ENCODE measurements around the gene GPX1.
"Not testable (repeated sequence)": the region's sequence is repeated elsewhere in the genome, so short reads cannot be mapped to it uniquely, and the experiment has no call there.

The GPX1 gene

GRCh38 chr3:49357443-49358216 lies 523 bp downstream of the GPX1 start:
- peak; percentile 91 for DNase-seq (ENCODE audit: low read depth)

DNA sequence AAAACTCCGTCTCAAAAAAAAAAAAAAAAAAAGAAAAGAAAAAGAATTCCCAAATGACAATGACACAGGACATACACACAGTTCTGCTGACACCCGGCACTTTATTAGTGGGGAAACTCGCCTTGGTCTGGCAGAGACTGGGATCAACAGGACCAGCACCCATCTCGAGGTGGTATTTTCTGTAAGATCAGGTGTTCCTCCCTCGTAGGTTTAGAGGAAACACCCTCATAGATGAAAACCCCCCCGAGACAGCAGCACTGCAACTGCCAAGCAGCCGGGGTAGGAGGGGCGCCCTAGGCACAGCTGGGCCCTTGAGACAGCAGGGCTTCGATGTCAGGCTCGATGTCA lies 1.1 kb downstream of the GPX1 start:
- DNase-seq (ENCODE audit: low read depth), result not testable (repeated sequence)

DNA sequence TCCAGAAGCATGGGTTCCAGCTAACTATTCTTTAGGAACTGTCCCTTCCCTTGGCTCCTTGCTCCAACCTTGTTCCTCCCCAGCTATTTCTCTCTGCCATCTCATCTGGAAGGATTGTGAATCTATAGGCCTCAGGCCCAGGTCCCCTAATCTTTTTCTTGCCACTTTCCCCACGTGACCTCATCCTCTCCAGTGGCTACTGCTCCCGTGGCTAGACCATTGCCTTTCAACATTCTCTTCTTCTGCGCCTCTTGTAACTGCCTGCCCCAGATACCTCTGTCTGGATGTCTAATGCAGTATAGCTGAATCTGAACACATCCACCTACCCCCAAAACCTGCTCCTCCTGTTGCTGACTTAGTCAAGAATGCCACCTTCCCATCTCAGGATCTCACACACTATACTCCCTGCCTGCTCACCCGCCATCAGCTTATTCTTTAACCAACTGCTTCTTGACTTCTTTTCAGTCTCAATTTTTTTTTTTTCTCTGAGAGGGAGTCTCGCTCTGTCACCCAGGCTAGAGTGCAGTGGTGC lies 5.2 kb downstream of the GPX1 start:
- no peak for DNase-seq (ENCODE audit: low read depth)

DNA sequence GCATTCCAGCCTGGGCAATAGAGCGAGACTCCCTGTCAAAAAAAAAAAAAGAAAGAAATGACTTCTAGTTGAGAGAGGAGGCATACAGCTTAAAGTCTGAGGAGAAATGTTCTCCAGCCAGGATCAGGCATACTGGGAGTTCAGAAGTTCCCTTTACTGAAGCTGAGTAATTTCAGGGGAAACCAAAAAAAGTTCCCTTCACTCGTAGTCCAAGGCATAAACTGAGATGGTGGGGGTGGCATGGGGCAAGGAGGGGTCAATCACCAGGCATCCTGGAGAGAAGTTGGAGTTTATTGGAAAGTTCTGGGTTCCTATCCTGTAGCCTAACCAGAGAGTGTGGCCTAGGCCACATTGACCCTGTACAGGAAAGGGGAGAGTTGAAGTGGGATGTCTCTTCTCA lies 5.9 kb downstream of the GPX1 start:
- no peak for DNase-seq (ENCODE audit: low read depth)

GRCh38 chr3:49351521-49352011 lies 6.6 kb downstream of the GPX1 start:
- DNase-seq (ENCODE audit: low read depth), result peak; percentile 96

- DNase-seq (ENCODE audit: low read depth), result no peak
These were observed 8.6 kb downstream of the GPX1 start for GRCh38 chr3:49349348-49350114.

- not testable (repeated sequence) for DNase-seq (ENCODE audit: low read depth)
These were observed 9.8 kb downstream of the GPX1 start for GRCh38 chr3:49348361-49348760.

DNA sequence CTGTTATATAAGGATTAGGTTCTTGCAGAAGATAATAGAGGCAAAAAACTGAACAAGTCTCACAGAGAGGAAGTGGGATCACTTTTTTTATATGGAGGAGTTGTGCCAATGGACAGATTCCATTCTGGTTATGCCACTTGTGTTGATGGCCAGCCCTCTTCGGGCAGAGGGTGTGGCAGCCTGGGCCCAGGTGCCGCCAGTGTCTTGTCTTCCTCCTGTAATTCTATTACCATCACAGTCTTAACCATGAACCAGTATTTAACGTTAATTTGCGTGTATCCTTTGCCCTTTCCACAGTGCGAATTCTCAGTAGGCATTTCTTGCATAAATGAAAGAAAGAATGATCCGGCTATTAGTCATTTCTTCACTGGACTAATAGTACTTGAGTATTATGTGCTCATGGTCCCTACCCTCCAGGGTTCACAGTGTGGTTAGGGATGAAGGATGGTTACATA lies 11.3 kb downstream of the GPX1 start:
- peak; percentile 59 for DNase-seq (ENCODE audit: low read depth)

DNA sequence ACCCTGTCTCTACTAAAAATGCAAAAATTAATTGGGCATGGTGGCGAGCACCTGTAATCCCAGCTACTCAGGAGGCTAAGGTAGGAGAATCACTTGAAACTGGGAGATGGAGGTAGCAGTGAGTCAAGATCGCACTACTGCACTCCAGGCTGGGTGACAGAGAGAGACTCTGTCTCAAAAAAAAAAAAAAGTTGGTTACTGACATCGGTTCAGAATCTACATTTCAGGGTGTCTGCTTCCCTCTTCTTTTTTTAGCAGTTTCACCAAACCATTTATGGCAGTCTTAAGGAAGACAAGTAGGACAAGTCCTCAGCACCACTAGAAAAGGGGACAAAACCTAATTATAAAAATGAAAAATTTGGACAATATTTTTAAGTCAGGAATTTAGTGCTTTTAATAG lies 15.0 kb downstream of the GPX1 start:
- DNase-seq (ENCODE audit: low read depth), result no peak

- DNase-seq (ENCODE audit: low read depth), result no peak
These were observed 16.2 kb downstream of the GPX1 start for GRCh38 chr3:49341996-49342395.

DNA sequence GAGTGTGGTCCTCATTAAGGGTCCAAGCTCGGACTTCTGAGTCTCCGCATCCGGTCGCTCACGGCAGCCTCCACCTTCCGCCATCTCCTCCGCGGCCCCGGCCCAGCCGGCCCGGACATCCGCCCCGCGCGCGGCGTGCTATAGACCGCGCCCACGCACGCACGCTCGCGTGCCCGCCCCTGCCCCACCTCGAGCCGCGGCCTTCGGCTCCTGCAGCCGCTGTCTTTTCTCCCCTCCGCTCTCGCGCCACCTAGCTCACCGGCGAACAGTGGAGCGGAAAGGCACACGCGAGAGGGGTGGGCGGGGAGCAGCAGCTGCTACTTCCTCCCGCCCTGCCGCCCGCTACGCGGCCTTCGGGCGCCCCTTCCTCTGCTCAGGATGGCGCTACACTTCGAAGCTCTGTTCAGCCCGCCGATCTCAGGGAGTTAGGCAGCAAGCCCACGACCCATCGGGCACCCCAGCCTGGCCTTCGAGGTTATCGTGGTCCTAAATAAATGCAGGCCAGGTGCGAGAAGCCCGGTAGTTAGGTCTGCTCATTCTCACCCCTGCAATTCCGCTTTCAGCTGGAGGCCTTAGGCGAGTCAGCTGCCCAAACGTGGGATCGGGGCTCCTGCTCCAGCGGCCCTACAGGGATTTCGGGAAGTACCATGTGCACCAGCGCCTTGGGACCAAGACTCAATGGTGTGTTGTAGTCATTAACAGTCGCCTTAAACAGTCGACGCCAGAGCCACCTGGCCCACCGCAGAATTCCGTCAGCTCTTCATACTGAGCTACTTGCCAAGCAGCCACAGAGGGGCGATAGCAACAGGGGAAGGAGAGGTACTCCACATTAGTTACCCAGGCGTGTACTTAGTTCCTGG lies 18.0 kb downstream of the GPX1 start, which contains the start of gene USP4:
USP4 (minus strand) TSS at position 113 of the 860 bp plus-strand sequence; CDS start at position 84, 29 bp downstream.
- DNase-seq (ENCODE audit: low read depth), result peak; percentile 87

GRCh38 chr3:49339581-49339940 lies 18.6 kb downstream of the GPX1 start:
- no peak for DNase-seq (ENCODE audit: low read depth)

- no peak for DNase-seq (ENCODE audit: low read depth)
These were observed 24.1 kb downstream of the GPX1 start for GRCh38 chr3:49333916-49334633.

DNA sequence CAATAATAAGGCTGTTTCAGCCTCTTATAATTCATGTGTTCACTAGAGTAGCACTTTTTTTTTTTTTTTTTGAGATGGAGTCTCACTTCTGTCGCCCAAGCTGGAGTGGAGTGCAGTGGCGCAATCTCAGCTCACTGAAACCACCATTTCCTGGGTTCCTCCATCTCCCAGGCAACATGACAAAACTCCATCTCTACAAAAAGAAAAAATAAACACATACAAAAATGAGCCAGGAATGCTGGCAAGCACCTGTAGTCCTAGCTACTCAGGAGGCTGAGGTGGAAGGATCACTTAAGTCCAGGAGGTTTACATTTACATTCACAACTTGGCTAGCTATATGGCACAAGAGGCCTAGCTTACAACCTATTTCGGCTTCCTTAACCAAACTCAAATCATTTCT lies 25.1 kb downstream of the GPX1 start:
- DNase-seq (ENCODE audit: low read depth), result peak; percentile 51

- peak; percentile 34 for DNase-seq (ENCODE audit: low read depth)
These were observed 29.0 kb downstream of the GPX1 start for GRCh38 chr3:49329186-49329585.

GRCh38 chr3:49328350-49328749 lies 29.8 kb downstream of the GPX1 start:
- DNase-seq (ENCODE audit: low read depth), result not testable (repeated sequence)

DNA sequence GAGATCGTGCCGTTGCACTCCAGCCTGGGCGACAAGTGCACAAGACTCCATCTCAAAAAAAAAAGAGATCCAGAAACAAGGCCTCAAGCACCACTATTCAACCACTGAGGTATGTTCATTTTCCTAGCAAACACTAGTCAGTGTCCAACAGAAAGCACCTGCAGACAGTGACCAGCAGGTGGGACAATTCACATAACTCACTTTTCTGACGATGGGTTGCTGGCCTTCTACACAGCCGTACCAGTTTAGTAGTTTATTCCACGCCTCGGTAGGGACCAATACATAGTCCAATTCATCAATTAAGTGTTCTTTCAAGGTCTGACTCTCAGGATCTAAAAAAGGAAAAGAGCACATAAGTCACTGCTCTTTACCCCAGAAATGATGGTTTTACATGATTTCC lies 30.7 kb downstream of the GPX1 start:
- DNase-seq (ENCODE audit: low read depth), result no peak

DNA sequence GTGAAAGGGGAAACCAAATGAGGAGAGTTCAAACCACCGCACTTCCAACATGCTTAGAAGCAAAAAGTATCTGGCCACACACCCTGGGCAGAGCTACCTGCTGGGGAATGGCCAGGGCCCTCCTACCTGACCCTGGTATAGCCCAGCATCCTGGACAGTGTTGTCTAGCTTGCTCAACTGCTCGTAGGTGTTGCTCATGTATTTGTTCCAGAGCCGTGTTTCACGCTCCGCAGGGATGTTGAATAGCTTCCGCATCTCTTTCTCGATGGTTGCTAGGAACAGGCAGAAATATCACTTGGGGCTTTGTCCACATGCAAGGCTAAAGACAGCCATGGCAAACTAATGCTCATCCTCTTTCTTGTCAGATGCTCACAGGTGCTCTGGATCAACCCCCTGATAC lies 33.4 kb downstream of the GPX1 start:
- no peak for DNase-seq (ENCODE audit: low read depth)

GRCh38 chr3:49316696-49317457 lies 41.3 kb downstream of the GPX1 start:
- DNase-seq (ENCODE audit: low read depth), result no peak

DNA sequence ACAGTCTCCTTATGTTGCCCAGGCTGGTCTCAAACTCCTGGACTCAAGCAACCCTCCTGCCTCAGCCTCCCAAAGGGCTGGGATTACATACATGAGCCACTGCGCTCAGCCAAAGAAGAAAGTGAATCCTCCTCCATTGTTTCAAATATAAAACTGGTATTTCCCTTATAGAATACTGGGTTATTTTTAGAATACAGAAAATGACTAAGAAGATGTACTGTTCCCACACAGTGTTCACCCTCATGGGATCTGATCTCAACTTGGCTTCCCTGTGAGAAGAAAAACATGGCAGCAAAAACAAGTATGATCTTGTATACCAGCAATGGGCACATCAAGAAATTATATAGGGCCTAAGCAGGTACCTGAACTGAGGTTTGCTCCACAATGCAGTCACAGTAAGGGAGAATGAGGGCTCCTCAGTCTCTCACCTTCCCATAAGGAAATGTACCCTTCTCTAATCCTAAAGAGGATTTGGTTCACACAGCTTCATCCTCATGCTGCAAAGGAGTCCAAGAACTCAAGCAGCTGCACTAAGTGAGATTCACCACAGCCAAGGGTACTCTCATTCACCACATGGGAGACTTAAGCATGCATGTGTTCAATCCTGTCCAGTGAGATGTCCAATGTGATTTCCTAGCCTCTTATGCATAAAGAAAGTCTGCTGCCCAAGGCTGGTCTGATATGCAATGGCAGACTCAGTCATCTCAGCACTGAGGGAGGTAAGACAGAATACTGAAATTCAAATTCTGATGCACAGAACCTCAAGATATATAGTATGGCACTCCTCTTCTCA lies 44.1 kb downstream of the GPX1 start:
- DNase-seq (ENCODE audit: low read depth), result peak; percentile 50
